SK-N-SH treated with all-trans-retinoic acid at 6 μM for 48 hours (cell line): ENCODE results near the gene SLC39A10.
"Not testable (repeated sequence)": the region's sequence is repeated elsewhere in the genome, so short reads cannot be mapped to it uniquely, and the experiment has no call there.

Experiments
- ATAC-seq: fragments of 200-7000 bp; cut with Tn5 transposase; 3 replicates; pipeline ENCODE4 v1.9.1; 2020; ENCODE audit warnings: mild to moderate bottlenecking, moderate library complexity
- ARNTL ChIP-seq: fragments of 450-650 bp; formaldehyde crosslinking; IDR thresholded peaks from 2 replicates; pipeline ENCODE4 v1.5.0; 2020; ENCODE audit warnings: low read depth, mild to moderate bottlenecking, moderate library complexity, borderline replicate concordance
- BACH2 ChIP-seq: fragments of 250-450 bp; sonication (Bioruptor Pico); IDR thresholded peaks from 2 replicates; pipeline ENCODE4 v1.9.0; 2021; ENCODE audit warnings: mild to moderate bottlenecking, borderline replicate concordance
- CSDC2 ChIP-seq: fragments of 250-450 bp; sonication (Bioruptor Pico); IDR thresholded peaks from 2 replicates; pipeline ENCODE4 v1.5.0; 2020; ENCODE audit warnings: mild to moderate bottlenecking, moderate library complexity
- CSRNP3 ChIP-seq: fragments of 250-450 bp; sonication (Bioruptor Pico); IDR thresholded peaks from 2 replicates; pipeline ENCODE4 v1.5.1; 2021; ENCODE audit warnings: mild to moderate bottlenecking, moderate library complexity
- ESRRG ChIP-seq: fragments of 250-450 bp; sonication (Bioruptor Pico); IDR thresholded peaks from 2 replicates; pipeline ENCODE4 v1.6.1; 2021; ENCODE audit warnings: mild to moderate bottlenecking
- GLIS3 ChIP-seq: fragments of 250-450 bp; sonication (Bioruptor Pico); IDR thresholded peaks from 2 replicates; pipeline ENCODE4 v1.5.0; 2020; ENCODE audit warnings: mild to moderate bottlenecking, moderate library complexity
- ISL1 ChIP-seq: fragments of 250-450 bp; sonication (Bioruptor Pico); IDR thresholded peaks from 2 replicates; pipeline ENCODE4 v2.1.2; 2022; ENCODE audit warnings: mild to moderate bottlenecking, moderate library complexity
- OSR1 ChIP-seq: fragments of 250-450 bp; sonication (Bioruptor Pico); IDR thresholded peaks from 2 replicates; pipeline ENCODE4 v1.8.0; 2022; ENCODE audit warnings: moderate library complexity, mild to moderate bottlenecking, inconsistent platforms
- PATZ1 ChIP-seq: fragments of 250-450 bp; sonication (Bioruptor Pico); IDR thresholded peaks from 2 replicates; pipeline ENCODE4 v1.8.0; 2020; ENCODE audit warnings: mild to moderate bottlenecking, moderate library complexity, borderline replicate concordance
- POU6F1 ChIP-seq: fragments of 250-450 bp; sonication (Bioruptor Pico); IDR thresholded peaks from 2 replicates; pipeline ENCODE4 v1.8.0; 2021; ENCODE audit warnings: low read depth, mild to moderate bottlenecking, moderate library complexity, borderline replicate concordance
- RARB ChIP-seq: fragments of 250-450 bp; sonication (Bioruptor Pico); IDR thresholded peaks from 2 replicates; pipeline ENCODE4 v1.8.0; 2021; ENCODE audit warnings: mild to moderate bottlenecking, moderate library complexity
- SNAI2 ChIP-seq: fragments of 250-450 bp; sonication (Bioruptor Pico); IDR thresholded peaks from 2 replicates; pipeline ENCODE4 v1.5.0; 2020; ENCODE audit warnings: mild to moderate bottlenecking, moderate library complexity
- TCF4 ChIP-seq: fragments of 250-450 bp; sonication (Bioruptor Pico); IDR thresholded peaks from 2 replicates; pipeline ENCODE4 v1.8.0; 2021; ENCODE audit warnings: mild to moderate bottlenecking, moderate library complexity, borderline replicate concordance
- TOX ChIP-seq: fragments of 250-450 bp; sonication (Bioruptor Pico); IDR thresholded peaks from 2 replicates; pipeline ENCODE4 v1.8.0; 2021; ENCODE audit warnings: mild to moderate bottlenecking, moderate library complexity, borderline replicate concordance
- ZC3H10 ChIP-seq: fragments of 250-450 bp; sonication (Bioruptor Pico); IDR thresholded peaks from 2 replicates; pipeline ENCODE4 v1.5.1; 2021; ENCODE audit warnings: mild to moderate bottlenecking, moderate library complexity
- ZFP3 ChIP-seq: fragments of 250-450 bp; sonication (Bioruptor Pico); IDR thresholded peaks from 2 replicates; pipeline ENCODE4 v1.5.0; 2020; ENCODE audit warnings: mild to moderate bottlenecking, moderate library complexity
- ZNF565 ChIP-seq: fragments of 450-650 bp; formaldehyde crosslinking; conservative IDR thresholded peaks from 2 replicates; pipeline ENCODE4 v1.5.0; 2020; ENCODE audit warnings: low read depth, mild to moderate bottlenecking, moderate library complexity
- ZNF70 ChIP-seq: fragments of 450-650 bp; formaldehyde crosslinking; IDR thresholded peaks from 2 replicates; pipeline ENCODE4 v1.5.0; 2020; ENCODE audit warnings: mild to moderate bottlenecking, moderate library complexity
- ZNF8 ChIP-seq: fragments of 450-650 bp; formaldehyde crosslinking; IDR thresholded peaks from 2 replicates; pipeline ENCODE4 v1.5.0; 2020; ENCODE audit warnings: mild to moderate bottlenecking, moderate library complexity
- TF ChIP-seq, protein P1 (sequence below): fragments of 250-450 bp; sonication (Bioruptor Pico); IDR thresholded peaks from 2 replicates; pipeline ENCODE4 v1.5.0; 2020; ENCODE audit warnings: mild to moderate bottlenecking, moderate library complexity
- TF ChIP-seq, protein P2 (sequence below): fragments of 250-450 bp; sonication (Bioruptor Pico); IDR thresholded peaks from 2 replicates; pipeline ENCODE4 v1.5.1; 2020; ENCODE audit warnings: low read depth, mild to moderate bottlenecking, moderate library complexity

The SLC39A10 gene

GRCh38 chr2:195663007-195663406, 6.0 kb downstream of the SLC39A10 start:
- no peak for ATAC-seq
- TF ChIP-seq ISL1 (no peak), RARB (CRISPR knock-in tag) (no peak), ZNF70 (CRISPR knock-in tag) (no peak), POU6F1 (no peak), BACH2 (CRISPR knock-in tag) (no peak), PATZ1 (CRISPR knock-in tag) (no peak), TCF4 (no peak), ZNF8 (CRISPR knock-in tag) (no peak), SNAI2 (no peak), ZNF565 (CRISPR knock-in tag) (no peak), ARNTL (CRISPR knock-in tag) (no peak), OSR1 (CRISPR knock-in tag) (no peak), CSRNP3 (no peak), ESRRG (CRISPR knock-in tag) (no peak), TOX (CRISPR knock-in tag) (no peak)
- TF ChIP-seq, protein P1, sequence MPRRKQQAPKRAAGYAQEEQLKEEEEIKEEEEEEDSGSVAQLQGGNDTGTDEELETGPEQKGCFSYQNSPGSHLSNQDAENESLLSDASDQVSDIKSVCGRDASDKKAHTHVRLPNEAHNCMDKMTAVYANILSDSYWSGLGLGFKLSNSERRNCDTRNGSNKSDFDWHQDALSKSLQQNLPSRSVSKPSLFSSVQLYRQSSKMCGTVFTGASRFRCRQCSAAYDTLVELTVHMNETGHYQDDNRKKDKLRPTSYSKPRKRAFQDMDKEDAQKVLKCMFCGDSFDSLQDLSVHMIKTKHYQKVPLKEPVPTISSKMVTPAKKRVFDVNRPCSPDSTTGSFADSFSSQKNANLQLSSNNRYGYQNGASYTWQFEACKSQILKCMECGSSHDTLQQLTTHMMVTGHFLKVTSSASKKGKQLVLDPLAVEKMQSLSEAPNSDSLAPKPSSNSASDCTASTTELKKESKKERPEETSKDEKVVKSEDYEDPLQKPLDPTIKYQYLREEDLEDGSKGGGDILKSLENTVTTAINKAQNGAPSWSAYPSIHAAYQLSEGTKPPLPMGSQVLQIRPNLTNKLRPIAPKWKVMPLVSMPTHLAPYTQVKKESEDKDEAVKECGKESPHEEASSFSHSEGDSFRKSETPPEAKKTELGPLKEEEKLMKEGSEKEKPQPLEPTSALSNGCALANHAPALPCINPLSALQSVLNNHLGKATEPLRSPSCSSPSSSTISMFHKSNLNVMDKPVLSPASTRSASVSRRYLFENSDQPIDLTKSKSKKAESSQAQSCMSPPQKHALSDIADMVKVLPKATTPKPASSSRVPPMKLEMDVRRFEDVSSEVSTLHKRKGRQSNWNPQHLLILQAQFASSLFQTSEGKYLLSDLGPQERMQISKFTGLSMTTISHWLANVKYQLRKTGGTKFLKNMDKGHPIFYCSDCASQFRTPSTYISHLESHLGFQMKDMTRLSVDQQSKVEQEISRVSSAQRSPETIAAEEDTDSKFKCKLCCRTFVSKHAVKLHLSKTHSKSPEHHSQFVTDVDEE (CRISPR knock-in tag) = no peak
- TF ChIP-seq, protein P2, sequence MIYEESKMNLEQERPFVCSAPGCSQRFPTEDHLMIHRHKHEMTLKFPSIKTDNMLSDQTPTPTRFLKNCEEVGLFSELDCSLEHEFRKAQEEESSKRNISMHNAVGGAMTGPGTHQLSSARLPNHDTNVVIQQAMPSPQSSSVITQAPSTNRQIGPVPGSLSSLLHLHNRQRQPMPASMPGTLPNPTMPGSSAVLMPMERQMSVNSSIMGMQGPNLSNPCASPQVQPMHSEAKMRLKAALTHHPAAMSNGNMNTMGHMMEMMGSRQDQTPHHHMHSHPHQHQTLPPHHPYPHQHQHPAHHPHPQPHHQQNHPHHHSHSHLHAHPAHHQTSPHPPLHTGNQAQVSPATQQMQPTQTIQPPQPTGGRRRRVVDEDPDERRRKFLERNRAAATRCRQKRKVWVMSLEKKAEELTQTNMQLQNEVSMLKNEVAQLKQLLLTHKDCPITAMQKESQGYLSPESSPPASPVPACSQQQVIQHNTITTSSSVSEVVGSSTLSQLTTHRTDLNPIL (CRISPR knock-in tag) = no peak

DNA sequence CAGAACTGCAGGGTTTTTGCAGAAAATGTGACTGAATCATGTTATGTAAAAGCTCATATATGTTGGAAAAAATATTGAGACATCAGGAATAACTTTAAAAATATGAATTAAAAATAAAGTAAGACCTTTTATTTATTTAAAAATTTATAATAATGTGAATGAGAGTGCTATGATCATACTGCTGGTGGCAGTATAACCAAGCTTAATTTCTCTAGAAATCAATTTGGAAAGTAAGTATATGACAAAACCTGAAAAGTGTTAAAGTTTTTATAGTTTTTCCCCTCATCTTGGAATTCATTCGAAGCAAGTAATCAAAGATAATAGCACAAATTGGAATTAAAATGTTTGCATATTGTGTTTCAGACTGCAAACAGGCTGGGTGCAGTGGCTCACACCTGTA, 7.5 kb downstream of the SLC39A10 start:
- ATAC-seq = no peak
- TF ChIP-seq ZNF565 (CRISPR knock-in tag) (no peak), ZFP3 (CRISPR knock-in tag) (no peak), CSDC2 (CRISPR knock-in tag) (no peak)
- TF ChIP-seq, all 23 proteins: peak for 0

DNA sequence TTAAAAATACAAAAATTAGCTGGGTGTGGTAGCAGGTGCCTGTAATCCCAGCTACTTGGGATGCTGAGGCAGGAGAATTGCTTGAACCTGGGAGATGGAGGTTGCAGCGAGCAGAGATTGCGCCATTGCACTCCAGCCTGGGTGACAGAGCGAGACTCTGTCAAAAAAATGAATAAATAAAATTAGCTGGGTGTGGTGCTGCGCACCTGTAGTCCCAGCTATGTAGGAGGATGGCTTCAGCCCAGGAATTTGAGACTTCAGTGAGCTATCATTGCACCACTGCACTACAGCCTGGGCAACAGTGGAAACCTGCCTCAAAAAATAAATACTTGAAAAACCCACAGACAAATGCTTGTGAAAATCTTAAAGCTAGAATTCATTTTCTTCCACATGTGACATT, 8.1 kb downstream of the SLC39A10 start:
- ATAC-seq = not testable (repeated sequence)

DNA sequence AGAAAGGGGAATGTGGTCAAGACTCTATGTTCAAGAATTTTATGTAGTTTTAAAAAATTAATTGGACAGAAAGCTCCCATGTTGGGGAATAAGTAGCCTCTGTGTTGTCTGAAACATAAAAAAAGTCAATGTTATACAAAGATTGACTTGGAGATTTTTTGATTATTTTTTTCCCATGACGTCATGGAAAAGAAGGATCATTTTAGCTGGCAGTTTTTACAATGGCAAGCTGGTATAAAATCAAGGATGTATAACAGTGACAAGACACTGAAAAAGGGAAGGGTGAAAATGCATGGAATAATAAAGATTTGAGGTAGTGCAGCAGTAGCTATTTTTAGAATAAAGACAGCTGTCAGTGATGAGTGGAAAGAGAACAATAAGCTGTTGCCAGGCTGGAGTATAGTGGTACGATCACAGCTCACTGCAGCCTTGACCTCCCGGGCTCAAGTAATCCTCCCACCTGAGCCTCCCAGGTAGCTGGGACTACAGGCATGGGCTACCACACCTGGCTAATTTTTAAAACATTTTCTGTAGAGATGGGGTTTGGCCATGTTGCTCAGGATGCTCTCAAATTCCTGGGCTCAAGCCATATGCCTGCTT, 9.2 kb downstream of the SLC39A10 start:
- ATAC-seq = no peak
- TF ChIP-seq ZC3H10 (CRISPR knock-in tag) (no peak), GLIS3 (no peak), ZNF8 (CRISPR knock-in tag) (no peak), POU6F1 (no peak), ARNTL (CRISPR knock-in tag) (no peak), BACH2 (CRISPR knock-in tag) (no peak), ZNF565 (CRISPR knock-in tag) (no peak), SNAI2 (no peak), TCF4 (no peak), ZNF70 (CRISPR knock-in tag) (no peak), ESRRG (CRISPR knock-in tag) (no peak)
- TF ChIP-seq, protein P1 (CRISPR knock-in tag) = no peak
